Pancreas (tissue), 10 donors: Measurements from ENCODE around the gene TLE2. TPM values are rescaled to one million over a fixed set of nuclear protein-coding genes. Genes with fewer than 3 reads are reported as not detected.

ENCODE experiments used
- ATAC-seq, 4 donors: fragments of 200-7000 bp; cut with Tn5 transposase; one replicate each; pipeline versions ENCODE4 v1.8.0 to v1.9.1; 2020; ENCODE audit warnings: mild to moderate bottlenecking in 4 of 4, moderate library complexity in 4 of 4
- DNase-seq, 6 donors: peaks; one replicate each; pipeline ENCODE4 v3.0.0-alpha.2; 2020
- FAIRE-seq: peaks from 2 replicates; lab custom pipeline; 2012; peaks lifted over from hg19 to GRCh38; lab: Jason Lieb, UNC
- H3K27ac ChIP-seq, 4 donors: fragments of 200-600 bp; sonication (generic); 1 replicate in 3 of 4; 2 replicates in 1 of 4; pipeline versions ENCODE4 v1.5.0 to v1.8.0; 2020
- H3K27me3 ChIP-seq, 4 donors: fragments of 200-600 bp; one replicate each; pipeline ENCODE4 v1.8.0; 2021
- H3K36me3 ChIP-seq, 3 donors: fragments of 200-600 bp; sonication (generic) in 1 of 3; one replicate each; pipeline versions ENCODE4 v1.5.0 to v1.8.0; 2020 to 2021
- H3K4me1 ChIP-seq, 3 donors: fragments of 200-600 bp; one replicate each; pipeline ENCODE4 v1.8.0; 2021
- H3K4me3 ChIP-seq, 4 donors: fragments of 200-600 bp; sonication (generic) in 2 of 4; one replicate each; pipeline versions ENCODE4 v1.5.0 to v1.8.0; 2020 to 2021
- H3K9me3 ChIP-seq, 4 donors: fragments of 200-600 bp; one replicate each; pipeline ENCODE4 v1.8.0; 2021
- CTCF ChIP-seq, 4 donors: fragments of 200-600 bp; sonication (generic) in 3 of 4; IDR thresholded peaks; one replicate each; pipeline versions ENCODE4 v1.5.0 to v1.8.0; 2021; ENCODE audit warnings: antibody characterized with exemption in 4 of 4
- WGBS, 2 donors: extraction: QIAGEN DNeasy Blood & Tissue Kit; methylation state at CpG; one replicate each; pipeline ENCODE4 v1.1.7; 2013; 5-methylcytosine and 5-hydroxymethylcytosine counted together
- intact Hi-C, 3 donors: fragments of 100-400 bp; cut with DNase I; formaldehyde crosslinking; loops; one replicate each; pipeline versions ENCODE4 v1.11.1 to v1.14.2; 2022
- polyA plus RNA-seq, 2 donors: library from polyadenylated mRNA; stranded (reverse); fragments of 200-250 nt; gene quantifications; one replicate each; pipeline ENCODE4 v1.2.3, GENCODE V29; 2013
- total RNA-seq, 6 donors: library from RNA; stranded (reverse); fragmentation: NEBNext Ultra II Directional in 4 of 6; extraction: Animal tissue kit (Norgen Biotek cat#: 25700) in 4 of 6; gene quantifications; one replicate each; pipeline versions ENCODE4 v1.2.1 to v1.2.4, GENCODE V29; 2021 to 2023
- donor health status: healthy with polysubstance abuse.
- donor health status: DM: no; HTN: no; CAD: no; lungs with moderate emphysema.
- donor health status: DM: no; HTN: no; CAD: no.
- donor health status: control.
- donor health status: control.
- donor health status: Bipolar disorder and iron deficiency.
- donor health status: DM: yes; HTN: yes; CAD: no.
- donor health status: DM: no; HTN: no; CAD: no.
- donor health status: DM: no; HTN: no; CAD: no.
- donor health status: DM: yes; HTN: yes; CAD: no.

TLE2 gene
- total and polyA plus RNA-seq, 8 donors = 16.4 to 81.9 (median 23.3) TPM

GRCh38 chr19:3057275-3057714 is 28.2 kb upstream of the TLE2 start:
- H3K4me1 ChIP-seq = peaks cover 27 to 51% (median 34%) of the 10 kb centered on the region in 3 donors
- TF ChIP-seq CTCF (IDR thresholded peaks at IDR 0.05) = no peak
- H3K27me3 ChIP-seq = no peaks in the 10 kb centered on the region
- WGBS, 2 donors = 6 to 8% methylated on average over 23 to 26 of the region's 26 CpGs
- ATAC-seq = peak; percentile 79 to 86 (median 82)
- H3K27ac ChIP-seq = peak overlapping the region; percentile 42 to 84 (median 70)
- peaks cover 0 to 16% (median 13%) of the 10 kb centered on the region in 3 donors for H3K36me3 ChIP-seq
- intact Hi-C loops = no loop called here
- peak; percentile 94 to 99 (median 97) for DNase-seq
- H3K4me3 ChIP-seq = peak overlapping the region in 2 of 4 donors; percentile 13 to 22
- no peak for FAIRE-seq
- H3K9me3 ChIP-seq = no peaks in the 10 kb centered on the region

GRCh38 chr19:3056417-3057088 is 27.5 kb upstream of the TLE2 start:
- no peak for FAIRE-seq
- H3K36me3 ChIP-seq = peaks cover 0 to 16% (median 13%) of the 10 kb centered on the region in 3 donors
- H3K9me3 ChIP-seq = no peaks in the 10 kb centered on the region
- peak overlapping the region in 2 of 4 donors; percentile 13 to 22 for H3K4me3 ChIP-seq
- intact Hi-C loops = no loop called here
- peak overlapping the region; percentile 42 to 84 (median 70) for H3K27ac ChIP-seq
- ATAC-seq = peak in 3 of 4 donors; percentile 1 to 3 (median 2)
- DNase-seq = peak in 1 of 6 donors; percentile 46
- TF ChIP-seq CTCF (IDR thresholded peaks at IDR 0.05) = no peak
- 14 to 18% methylated on average over 10 of the region's 10 CpGs for WGBS, 2 donors
- H3K27me3 ChIP-seq = no peaks in the 10 kb centered on the region
- H3K4me1 ChIP-seq = peaks cover 27 to 51% (median 34%) of the 10 kb centered on the region in 3 donors

GRCh38 chr19:3055741-3056416 is 26.8 kb upstream of the TLE2 start:
- peak; percentile 86 to 94 (median 90) for DNase-seq
- 16 to 26% methylated on average over 24 to 31 of the region's 31 CpGs for WGBS, 2 donors
- no peaks in the 10 kb centered on the region for H3K9me3 ChIP-seq
- TF ChIP-seq CTCF (IDR thresholded peaks at IDR 0.05) = no peak
- H3K36me3 ChIP-seq = peaks cover 0 to 16% (median 13%) of the 10 kb centered on the region in 3 donors
- intact Hi-C loops = no loop called here
- peaks cover 27 to 51% (median 34%) of the 10 kb centered on the region in 3 donors for H3K4me1 ChIP-seq
- no peak for FAIRE-seq
- peak; percentile 36 to 68 (median 62) for ATAC-seq
- H3K27ac ChIP-seq = peak overlapping the region; percentile 38 to 80 (median 59)
- H3K27me3 ChIP-seq = no peaks in the 10 kb centered on the region
- H3K4me3 ChIP-seq = peak overlapping the region in 1 of 4 donors; percentile 22

GRCh38 chr19:3054972-3055740 is 26.1 kb upstream of the TLE2 start:
- Histone ChIP-seq H3K4me1 (peaks cover 27 to 50% (median 34%) of the 10 kb centered on the region in 3 donors), H3K4me3 (peak overlapping the region in 1 of 4 donors; percentile 22), H3K9me3 (no peaks in the 10 kb centered on the region), H3K27me3 (no peaks in the 10 kb centered on the region), H3K36me3 (peaks cover 0 to 16% (median 13%) of the 10 kb centered on the region in 3 donors), H3K27ac (peak overlapping the region; percentile 38 to 80 (median 59))
- intact Hi-C loops = no loop called here
- 61 to 67% methylated on average over 20 of the region's 20 CpGs for WGBS, 2 donors
- FAIRE-seq = no peak
- peak in 2 of 4 donors; percentile 9 to 19 for ATAC-seq
- no peak for TF ChIP-seq CTCF (IDR thresholded peaks at IDR 0.05)
- DNase-seq = no peak
